HG02884 (cell line): Measurements from ENCODE around the gene PDGFRA.
A peak's percentile ranks its signal among the peaks of the same experiment; 100 is the strongest.

ENCODE experiments used
- ATAC-seq: cut with Tn5 transposase; IDR thresholded peaks from one replicate; pipeline ENCODE4 v1.9.1; 2021; ENCODE audit warnings: mild to moderate bottlenecking, moderate library complexity; ENCODE audit not compliant: unreplicated experiment

PDGFRA gene

GRCh38 chr4:54228961-54229501 lies at the start of gene PDGFRA:
TSS of gene PDGFRA (plus strand) at chr4:54229293. CDS start at chr4:54258769, 29,476 bp downstream.
- no peak for ATAC-seq

DNA sequence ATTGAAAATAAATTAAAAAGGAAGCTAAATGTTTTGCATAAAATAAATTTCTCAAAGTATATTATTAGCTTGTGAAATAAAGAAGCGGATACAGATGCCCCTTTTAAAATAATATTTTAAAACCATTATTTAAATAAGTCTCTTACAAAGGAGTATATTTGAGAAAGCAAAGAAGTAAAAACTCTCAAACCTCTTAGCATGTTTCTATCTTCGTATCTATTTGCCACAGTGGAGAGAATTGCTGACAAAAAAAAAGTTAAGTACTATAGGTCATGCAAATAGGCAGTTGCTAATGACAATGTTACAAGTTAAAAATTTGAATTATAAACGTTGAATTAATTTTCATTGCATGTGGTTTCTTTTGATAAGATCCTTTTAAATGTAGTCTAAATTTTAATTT lies 44.5 kb upstream of the PDGFRA start:
- no peak for ATAC-seq

- ATAC-seq, result no peak
Measured at GRCh38 chr4:54185044-54185780, 43.9 kb upstream of the PDGFRA start.

DNA sequence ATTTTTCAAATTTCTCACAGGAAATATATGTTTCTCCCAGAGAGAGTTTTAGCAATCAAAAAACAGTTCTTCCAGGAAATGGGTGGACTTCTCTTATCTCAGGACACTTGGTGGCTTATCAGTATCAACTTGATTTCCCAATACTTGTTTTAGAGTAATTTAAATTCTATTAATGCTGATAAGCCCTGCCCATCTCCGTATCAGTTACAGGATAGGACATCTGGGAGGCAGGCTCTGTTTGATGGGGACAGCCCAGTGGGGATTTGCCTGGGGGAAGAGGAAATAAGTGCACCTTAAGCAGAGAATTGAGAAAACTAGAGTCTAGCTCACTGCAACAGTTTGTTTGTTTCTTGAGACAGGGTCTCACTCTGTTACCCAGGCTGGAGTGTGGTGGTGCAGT lies 43.2 kb upstream of the PDGFRA start:
- ATAC-seq, result no peak

- ATAC-seq, result no peak
Measured at GRCh38 chr4:54186371-54186770, 42.7 kb upstream of the PDGFRA start.

DNA sequence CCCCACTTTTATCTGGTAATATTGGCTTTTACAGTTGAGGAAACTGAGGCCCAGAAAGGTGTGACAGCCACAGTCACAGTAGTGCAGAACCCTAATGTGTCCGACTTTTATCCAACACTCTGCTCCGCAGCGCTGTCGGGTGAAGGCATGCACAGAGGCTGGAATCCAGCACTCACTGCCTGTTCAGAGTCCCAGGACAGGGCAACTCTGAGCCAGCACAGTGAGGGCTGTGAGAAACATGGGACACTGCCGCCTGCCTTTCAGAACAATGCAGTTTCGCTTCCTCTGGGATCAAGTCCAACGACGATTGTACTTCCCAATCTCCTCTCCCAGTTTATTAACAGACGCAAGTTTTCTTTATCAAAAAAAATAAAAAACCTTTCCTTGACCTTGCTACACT lies 41.9 kb upstream of the PDGFRA start:
- ATAC-seq, result no peak

DNA sequence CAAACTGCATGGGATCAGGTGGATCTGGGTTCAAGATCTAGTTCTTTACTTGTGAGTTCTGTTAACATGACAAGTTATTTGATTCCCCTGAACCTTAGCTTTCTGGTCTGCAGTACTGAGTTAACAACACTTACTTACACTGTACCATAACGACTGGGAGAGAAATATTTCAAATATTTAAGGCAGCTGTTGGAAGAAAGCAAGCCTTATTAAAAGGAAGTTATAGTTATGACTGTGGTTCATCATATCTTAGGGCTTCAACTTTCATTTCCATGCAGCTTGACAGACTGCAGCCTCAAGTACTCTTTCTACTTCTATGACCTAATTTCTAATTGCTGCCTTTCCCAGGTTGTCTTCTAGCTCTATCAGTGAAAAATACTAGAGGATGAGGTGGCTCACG lies 40.0 kb upstream of the PDGFRA start:
- no peak for ATAC-seq

DNA sequence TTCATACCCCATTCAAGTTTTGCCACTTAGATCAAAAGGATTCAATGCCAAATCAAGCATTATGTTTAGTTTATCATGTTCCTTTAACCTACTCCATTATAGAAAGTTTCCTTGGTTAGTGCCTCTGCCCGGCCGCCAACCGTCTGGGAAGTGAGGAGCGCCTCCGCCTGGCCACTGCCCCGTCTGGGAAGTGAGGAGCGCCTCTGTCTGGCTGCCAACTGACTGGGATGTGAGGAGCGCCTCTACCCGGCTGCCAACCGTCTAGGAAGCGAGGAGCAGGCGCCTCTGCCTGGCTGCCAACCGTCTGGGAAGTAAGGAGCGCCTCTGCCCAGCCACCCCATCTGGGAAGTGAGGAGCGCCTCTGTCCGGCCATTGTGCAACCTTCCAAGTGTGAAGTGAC lies 36.3 kb upstream of the PDGFRA start:
- ATAC-seq, result no peak

DNA sequence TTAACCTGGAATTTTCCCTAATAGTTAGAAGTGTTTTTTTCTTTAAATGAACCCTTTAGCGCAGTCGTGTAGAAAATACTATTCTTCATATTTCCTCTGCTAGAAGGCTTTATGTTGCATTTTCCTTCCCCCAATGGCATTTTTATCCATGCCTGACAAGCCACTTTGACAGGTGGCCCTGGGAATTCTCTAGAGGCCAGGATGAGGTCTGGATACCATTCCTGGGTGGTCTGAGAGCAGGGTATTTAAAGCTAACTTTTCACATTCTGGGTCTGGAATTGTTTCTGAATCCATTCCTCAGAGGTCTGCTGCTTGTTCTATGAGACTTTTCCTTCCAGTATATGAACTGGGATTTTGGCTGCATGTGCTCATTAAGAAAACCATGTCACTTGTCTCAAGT lies 31.2 kb upstream of the PDGFRA start:
- ATAC-seq, result no peak

- no peak for ATAC-seq
Measured at GRCh38 chr4:54199919-54200318, 29.2 kb upstream of the PDGFRA start.

- no peak for ATAC-seq
Measured at GRCh38 chr4:54209617-54210016, 19.5 kb upstream of the PDGFRA start.

DNA sequence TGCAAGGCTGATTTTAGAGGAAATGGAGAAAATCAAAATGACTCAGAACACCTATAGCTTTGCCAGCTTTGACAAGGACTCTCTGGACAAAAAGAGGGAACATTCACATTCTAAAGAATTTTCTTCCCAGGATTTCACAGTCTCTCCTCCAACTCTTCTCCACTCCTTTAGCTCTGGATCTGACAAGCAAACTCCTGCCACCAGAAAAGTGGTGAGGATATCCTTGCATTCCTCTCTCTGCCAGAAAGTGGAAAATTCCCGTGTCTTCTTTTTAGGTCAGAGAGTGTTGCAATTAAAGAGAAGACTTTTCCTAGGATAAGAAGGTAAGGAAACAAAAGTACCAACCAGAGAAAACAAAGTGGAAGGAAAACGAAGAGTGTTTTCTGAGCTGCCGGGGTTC lies 16.1 kb upstream of the PDGFRA start:
- ATAC-seq, result no peak

DNA sequence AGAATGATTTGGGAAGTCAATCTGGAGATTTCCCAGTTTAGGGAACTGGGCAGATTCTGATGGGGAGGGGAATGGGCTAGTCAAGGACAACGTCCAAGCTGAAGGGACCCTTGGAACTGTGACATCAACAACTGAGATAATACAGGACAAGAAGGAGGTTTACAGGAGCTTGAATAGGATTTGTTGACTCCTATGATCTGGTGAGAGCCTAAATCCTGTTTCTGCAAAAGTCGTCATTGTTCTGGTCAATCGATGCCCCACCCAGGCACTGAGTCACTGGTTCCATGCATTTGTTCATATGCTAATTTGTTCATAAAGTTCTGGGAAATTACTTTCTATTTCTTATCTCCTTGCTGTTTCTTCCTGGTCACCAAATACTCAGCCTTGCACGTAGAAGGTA lies 15.3 kb upstream of the PDGFRA start:
- ATAC-seq, result no peak

DNA sequence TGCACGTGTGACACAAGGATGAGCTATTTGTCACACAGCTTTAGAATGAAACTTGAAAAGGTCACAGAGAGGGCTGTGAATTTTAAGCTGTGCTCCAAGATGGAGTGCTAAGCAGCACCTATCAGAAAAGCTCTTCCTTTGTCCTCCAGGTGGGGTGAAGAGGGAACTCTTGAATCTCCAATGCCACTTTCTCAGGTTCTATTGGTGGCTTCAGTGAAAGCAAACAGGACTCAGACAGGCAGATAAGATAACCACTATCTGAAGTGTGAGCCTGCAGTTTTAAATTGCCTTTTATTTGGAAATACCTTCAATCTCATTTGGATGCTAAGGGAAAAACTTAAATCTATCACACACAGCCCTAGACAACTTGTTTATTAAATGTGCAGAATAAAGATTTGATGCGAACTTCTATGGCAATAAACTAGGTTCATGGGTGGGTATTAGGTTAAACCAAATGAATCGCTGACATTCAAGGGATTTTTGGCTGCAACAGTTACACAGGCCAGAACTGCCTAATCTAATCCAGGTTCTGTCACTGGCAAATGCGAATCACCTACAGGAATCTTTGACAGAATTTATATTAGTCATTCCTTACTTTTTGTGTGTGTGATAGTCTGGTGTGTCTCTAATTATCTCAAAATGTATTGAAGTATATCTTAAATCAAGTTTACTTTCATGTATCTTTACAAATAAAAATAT lies 13.6 kb upstream of the PDGFRA start:
- no peak for ATAC-seq

DNA sequence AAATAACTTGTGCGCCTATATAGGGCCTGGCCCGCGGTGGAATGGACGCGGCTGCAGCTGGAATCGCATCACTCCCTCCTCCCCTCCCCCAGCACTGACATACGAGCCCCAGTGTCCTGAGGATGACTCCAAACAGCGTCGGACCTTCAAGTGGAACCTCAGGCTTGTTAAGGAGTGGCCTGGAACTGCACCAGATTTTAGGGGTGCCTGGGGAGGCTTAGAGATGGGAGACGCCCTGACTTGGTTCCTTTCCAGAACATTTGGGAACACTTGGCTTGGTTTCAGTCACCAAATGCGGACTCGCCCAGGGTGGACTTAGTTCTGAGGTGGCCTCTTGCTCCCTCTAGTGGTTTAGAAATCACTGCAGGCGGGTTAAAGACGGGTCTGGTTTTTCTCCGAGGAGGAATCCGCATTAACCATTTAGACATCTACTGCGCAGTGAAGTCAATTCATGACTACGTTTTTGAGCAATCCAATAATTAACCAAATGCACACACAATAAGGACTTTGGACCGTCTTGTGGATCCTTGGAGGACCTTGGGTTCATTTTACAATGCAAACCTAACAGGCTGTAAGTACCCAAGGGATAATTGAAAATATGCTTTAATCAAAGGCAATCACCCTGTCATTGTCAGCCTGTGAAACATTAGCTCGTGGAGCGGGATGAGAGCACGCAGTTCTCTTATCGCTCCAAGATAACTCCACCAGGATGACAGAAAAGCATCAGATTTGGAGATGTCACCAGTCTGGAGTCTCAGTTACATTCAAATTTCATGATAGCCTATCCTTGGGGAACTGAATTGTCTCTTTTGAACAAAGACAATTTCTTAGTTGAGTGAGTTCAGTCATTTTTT lies 11.2 kb upstream of the PDGFRA start:
- peak; percentile 84 for ATAC-seq

GRCh38 chr4:54218736-54219135 lies 10.4 kb upstream of the PDGFRA start:
- no peak for ATAC-seq

- ATAC-seq, result no peak
Measured at GRCh38 chr4:54224996-54225597, 4.0 kb upstream of the PDGFRA start.

DNA sequence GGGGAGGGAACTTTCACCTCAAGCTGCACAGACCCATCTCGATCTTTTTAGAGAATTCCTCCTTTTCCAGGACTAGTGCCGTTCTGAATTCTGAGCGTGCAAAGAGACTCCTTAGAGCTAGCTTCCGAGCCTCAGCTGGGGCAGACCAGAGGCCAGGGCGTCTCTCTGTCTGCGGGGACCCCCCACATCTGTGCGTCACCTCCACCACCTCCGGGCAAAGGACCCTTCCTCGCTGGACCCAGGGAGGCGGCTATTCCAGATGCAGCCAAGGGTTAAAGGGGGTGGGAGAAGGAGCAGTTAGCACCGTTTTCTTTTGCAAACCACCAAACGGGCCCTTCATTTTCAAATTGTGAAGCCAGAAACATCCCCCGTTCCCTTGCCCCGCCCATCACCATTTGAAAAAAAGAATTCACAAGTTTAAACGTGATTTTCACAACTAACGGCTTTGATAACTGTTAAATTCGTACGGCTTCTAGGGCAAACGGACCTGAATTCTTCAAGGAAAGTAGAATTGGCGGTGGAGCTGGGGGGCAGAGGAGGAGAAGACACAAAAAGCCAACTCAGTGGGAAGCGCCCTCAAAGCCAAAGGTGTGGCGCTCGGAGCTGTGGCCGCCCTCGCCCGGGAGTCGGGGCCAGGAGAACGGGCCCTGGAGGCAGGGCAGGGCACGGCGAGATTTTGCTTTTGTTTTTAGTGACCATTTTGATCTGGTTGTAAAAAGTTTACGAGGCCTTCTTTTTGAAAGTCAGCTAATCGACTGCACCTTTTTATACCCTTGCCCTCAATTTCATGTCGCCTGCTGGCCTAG lies 3.3 kb upstream of the PDGFRA start:
- no peak for ATAC-seq

GRCh38 chr4:54226404-54227255 lies 2.5 kb upstream of the PDGFRA start:
- ATAC-seq, result no peak
